Neural progenitor cell (in vitro differentiated cells): ENCODE data around the gene RDM1. TPM values are rescaled to one million over a fixed set of nuclear protein-coding genes. Genes with fewer than 3 reads are reported as not detected.

Experiments used
- DNase-seq: peaks from one replicate; pipeline ENCODE4 v3.0.0-alpha.2; 2016; ENCODE audit warnings: low spot score
- H2AFZ ChIP-seq: fragments of 200-600 bp; sonication (generic); replicated peaks from 2 replicates; pipeline ENCODE4 v1.6.1; 2016; ENCODE audit warnings: antibody characterized with exemption
- H3F3A ChIP-seq: fragments of 200-600 bp; sonication (generic); 2 replicates; pipeline ENCODE4 v1.6.1; 2016; ENCODE audit warnings: antibody characterized with exemption, low read depth
- H3K27ac ChIP-seq: fragments of 200-600 bp; sonication (generic); 2 replicates; pipeline ENCODE4 v1.5.1; 2016; ENCODE audit warnings: mild to moderate bottlenecking
- H3K27me3 ChIP-seq: fragments of 200-600 bp; sonication (generic); 2 replicates; pipeline ENCODE4 v1.6.1; 2016; ENCODE audit warnings: mild to moderate bottlenecking, moderate library complexity
- H3K36me3 ChIP-seq: fragments of 200-600 bp; sonication (generic); 2 replicates; pipeline ENCODE4 v1.5.1; 2016
- H3K4me1 ChIP-seq: fragments of 200-600 bp; sonication (generic); 2 replicates; pipeline ENCODE4 v1.6.1; 2016; ENCODE audit warnings: mixed run types
- H3K4me2 ChIP-seq: fragments of 200-600 bp; sonication (generic); 2 replicates; pipeline ENCODE4 v1.6.1; 2016
- H3K4me3 ChIP-seq: fragments of 200-600 bp; sonication (generic); 2 replicates; pipeline ENCODE4 v1.5.1; 2016
- H3K79me2 ChIP-seq: fragments of 200-600 bp; sonication (generic); 2 replicates; pipeline ENCODE4 v1.6.1; 2016; ENCODE audit warnings: low read depth
- H3K9ac ChIP-seq: fragments of 200-600 bp; sonication (generic); 2 replicates; pipeline ENCODE4 v1.6.1; 2016
- H3K9me3 ChIP-seq: fragments of 200-600 bp; sonication (generic); 2 replicates; pipeline ENCODE4 v1.5.1; 2016; ENCODE audit warnings: low read depth
- H4K20me1 ChIP-seq: fragments of 200-600 bp; sonication (generic); 2 replicates; pipeline ENCODE4 v1.6.1; 2016; ENCODE audit warnings: low read depth
- H3K27ac Mint-ChIP-seq: 3 replicates; pipeline ENCODE4 v1.8.0; 2021; ENCODE audit warnings: mixed read lengths
- H3K27me3 Mint-ChIP-seq: 2 replicates; pipeline ENCODE4 v1.8.0; 2022; ENCODE audit warnings: low read depth, mild to moderate bottlenecking, inconsistent platforms, moderate library complexity, mixed read lengths; ENCODE audit not compliant: insufficient read depth
- H3K36me3 Mint-ChIP-seq: 3 replicates; pipeline ENCODE4 v1.8.0; 2021; ENCODE audit warnings: mixed read lengths
- H3K4me1 Mint-ChIP-seq: 3 replicates; pipeline ENCODE4 v1.8.0; 2021; ENCODE audit warnings: mixed read lengths
- H3K4me3 Mint-ChIP-seq: 3 replicates; pipeline ENCODE4 v1.8.0; 2021; ENCODE audit warnings: mild to moderate bottlenecking, moderate library complexity, mixed read lengths
- H3K9me3 Mint-ChIP-seq: 3 replicates; pipeline ENCODE4 v1.8.0; 2020; ENCODE audit warnings: mixed read lengths
- CTCF ChIP-seq: fragments of 200-600 bp; sonication (generic); IDR thresholded peaks from 2 replicates; pipeline ENCODE4 v1.5.1; 2017; ENCODE audit warnings: antibody characterized with exemption, mild to moderate bottlenecking
- EZH2 ChIP-seq: fragments of 200-600 bp; sonication (generic); IDR thresholded peaks from 2 replicates; pipeline ENCODE4 v1.6.1; 2017; ENCODE audit warnings: antibody characterized with exemption, mild to moderate bottlenecking, moderate library complexity
- EZH2phosphoT487 ChIP-seq: fragments of 200-600 bp; sonication (generic); IDR thresholded peaks from 2 replicates; pipeline ENCODE4 v1.6.1; 2017; ENCODE audit warnings: antibody characterized with exemption
- small RNA-seq: library from RNA; depleted of rRNA; stranded (forward); fragments of <200 nt; gene quantifications from one replicate; pipeline ENCODE3, GENCODE V24; 2015
- total RNA-seq: library from RNA; depleted of rRNA; stranded (reverse); fragments of >200 nt; gene quantifications from 2 replicates; pipeline ENCODE4 v1.2.3, GENCODE V29; 2015; ENCODE audit warnings: low replicate concordance

RDM1 gene
- total RNA-seq, 1 donor from 2014 or later = 28.8 TPM

DNA sequence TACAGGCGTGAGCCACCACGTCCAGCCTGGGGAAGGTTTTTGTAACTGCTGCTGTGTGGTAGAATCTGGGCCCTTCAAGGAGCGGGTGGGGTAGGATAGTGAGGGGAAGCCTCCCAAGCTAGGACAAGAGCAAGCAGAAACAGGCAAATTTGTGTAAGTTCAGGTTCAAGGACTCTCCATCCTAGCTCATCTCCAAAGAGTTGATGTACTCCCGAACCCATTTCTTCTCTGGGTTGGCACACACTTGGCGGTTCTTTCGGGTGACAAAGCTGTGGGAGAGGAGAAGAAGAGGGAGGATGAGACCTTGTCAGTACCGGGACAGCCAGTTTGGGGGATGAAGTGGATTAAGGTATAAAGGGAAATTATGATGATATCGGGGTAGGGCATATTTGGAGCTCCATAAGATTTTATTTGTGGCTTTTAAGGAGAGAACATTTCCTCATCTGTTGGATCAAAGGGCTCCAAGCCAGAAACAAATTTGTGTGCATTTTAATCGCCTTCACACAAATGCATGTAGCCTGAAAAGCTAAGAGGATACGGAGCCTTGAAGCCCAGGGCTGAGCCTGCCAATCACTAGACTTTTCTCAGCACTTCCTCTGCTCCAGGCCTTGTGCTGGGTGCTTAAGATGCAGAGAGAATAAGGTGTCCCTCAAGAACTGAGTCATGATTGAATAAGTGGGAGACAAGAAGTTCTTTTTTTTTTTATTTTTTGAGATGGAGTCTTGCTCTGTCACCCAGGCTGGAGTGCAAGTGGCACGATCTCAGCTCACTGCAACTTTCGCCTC lies 58.2 kb downstream of the RDM1 start:
- H4K20me1 ChIP-seq = no peaks in the 10 kb centered on the region
- no peak overlapping the region for H3K9ac ChIP-seq
- no peak overlapping the region for H2AFZ ChIP-seq
- peak overlapping the region; percentile 79 for H3K27ac Mint-ChIP-seq
- H3K4me1 ChIP-seq = no peaks in the 10 kb centered on the region
- no peaks in the 10 kb centered on the region for H3K79me2 ChIP-seq
- TF ChIP-seq EZH2 (no peak), CTCF (no peak), EZH2phosphoT487 (no peak)
- H3K9me3 Mint-ChIP-seq = no peaks in the 10 kb centered on the region
- H3K27ac ChIP-seq = no peak overlapping the region
- no peaks in the 10 kb centered on the region for H3K9me3 ChIP-seq
- no peaks in the 10 kb centered on the region for H3K27me3 ChIP-seq
- no peak overlapping the region for H3K4me2 ChIP-seq
- H3F3A ChIP-seq = no peaks in the 10 kb centered on the region
- no peak for DNase-seq
- H3K36me3 ChIP-seq = no peaks in the 10 kb centered on the region
- H3K4me3 Mint-ChIP-seq = no peak overlapping the region
- H3K4me1 Mint-ChIP-seq = no peaks in the 10 kb centered on the region
- no peaks in the 10 kb centered on the region for H3K36me3 Mint-ChIP-seq
- no peak overlapping the region for H3K4me3 ChIP-seq
- no peaks in the 10 kb centered on the region for H3K27me3 Mint-ChIP-seq

DNA sequence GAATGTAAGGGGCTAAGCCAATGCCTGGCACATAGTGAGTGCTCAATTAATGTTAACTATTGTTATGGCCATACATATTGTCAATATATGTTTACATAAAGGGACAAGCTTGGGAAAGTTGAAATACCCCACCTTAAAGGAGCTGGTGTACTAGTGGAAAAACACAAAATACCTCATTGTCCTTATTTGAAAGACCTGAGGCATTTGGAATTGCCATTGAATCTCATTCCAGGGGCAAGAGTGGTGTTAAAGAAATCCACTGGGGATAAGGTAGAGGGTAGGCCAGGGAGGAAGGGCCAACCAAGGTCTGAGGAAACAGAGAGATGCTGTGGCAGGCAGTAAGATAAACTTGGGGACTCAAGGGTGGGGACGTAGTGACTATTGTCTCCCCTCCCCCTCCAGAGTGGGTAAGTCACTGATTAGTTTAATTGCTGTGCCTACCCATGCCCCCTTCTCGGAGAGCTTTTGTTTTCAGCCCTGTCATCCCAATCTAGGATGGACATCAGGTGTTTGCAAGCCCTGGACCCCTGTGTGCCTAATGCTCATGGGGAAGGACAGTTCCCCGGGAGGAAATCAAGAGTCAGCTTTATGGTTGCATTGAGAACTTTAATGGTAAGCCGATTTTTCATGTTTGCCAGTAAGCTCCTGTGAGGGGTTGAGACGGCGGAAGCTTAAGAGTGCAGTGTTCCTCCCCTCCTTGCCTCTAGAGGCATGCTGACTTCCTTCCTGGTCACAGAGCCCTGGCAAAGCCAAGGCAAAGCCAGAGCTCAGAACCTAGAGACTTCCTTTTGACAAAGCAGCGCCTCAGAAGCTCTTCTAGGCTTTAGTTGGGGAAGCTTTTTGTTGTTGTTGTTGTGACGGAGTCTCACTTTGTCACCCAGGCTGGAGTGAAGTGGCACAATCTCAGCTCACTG lies 59.4 kb downstream of the RDM1 start:
- DNase-seq = peak; percentile 13
- Mint-ChIP-seq H3K9me3 (no peaks in the 10 kb centered on the region), H3K4me3 (no peak overlapping the region), H3K27me3 (peaks cover 3% of the 10 kb centered on the region), H3K27ac (no peak overlapping the region), H3K36me3 (no peaks in the 10 kb centered on the region), H3K4me1 (no peaks in the 10 kb centered on the region)
- no peak overlapping the region for H3K4me3 ChIP-seq
- no peaks in the 10 kb centered on the region for H3F3A ChIP-seq
- H3K36me3 ChIP-seq = no peaks in the 10 kb centered on the region
- no peak overlapping the region for H3K27ac ChIP-seq
- no peaks in the 10 kb centered on the region for H3K27me3 ChIP-seq
- H4K20me1 ChIP-seq = no peaks in the 10 kb centered on the region
- TF ChIP-seq EZH2phosphoT487 = no peak
- TF ChIP-seq CTCF = peak; percentile 11
- H3K9me3 ChIP-seq = no peaks in the 10 kb centered on the region
- no peak overlapping the region for H3K4me2 ChIP-seq
- no peaks in the 10 kb centered on the region for H3K79me2 ChIP-seq
- H3K9ac ChIP-seq = no peak overlapping the region
- H3K4me1 ChIP-seq = no peaks in the 10 kb centered on the region
- H2AFZ ChIP-seq = no peak overlapping the region

DNA sequence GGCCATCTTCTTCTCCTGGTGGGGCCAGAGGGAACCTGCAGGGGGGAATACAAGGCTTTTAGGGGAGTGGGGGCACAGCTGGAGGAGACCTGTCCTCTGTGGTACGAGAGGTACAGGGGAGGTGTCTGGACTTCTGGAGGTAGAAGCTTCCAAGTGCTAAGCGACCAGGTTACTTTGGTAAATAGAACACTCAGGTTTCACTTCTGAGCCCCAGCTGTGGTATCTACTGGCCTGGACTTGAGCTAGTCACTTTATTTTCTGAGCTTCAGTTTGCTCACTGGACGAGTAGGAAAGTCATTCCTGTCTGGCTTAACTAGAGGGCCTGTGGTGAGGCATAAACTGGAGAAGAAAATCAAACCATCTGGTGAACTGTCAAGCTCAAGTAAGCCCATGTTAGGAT lies 61.8 kb downstream of the RDM1 start, which contains the start of gene HEATR9:
HEATR9 (minus strand) TSS at position 155 of the 400 bp plus-strand sequence; CDS start at position 6, 149 bp downstream.
- H3K79me2 ChIP-seq = no peaks in the 10 kb centered on the region
- no peaks in the 10 kb centered on the region for H4K20me1 ChIP-seq
- no peak within 1 kb of the TSS for H3K27ac Mint-ChIP-seq
- no peak within 1 kb of the TSS for H3K4me3 Mint-ChIP-seq
- H3K9ac ChIP-seq = no peak within 1 kb of the TSS
- H3K36me3 Mint-ChIP-seq = no peaks in the 10 kb centered on the region
- H3K36me3 ChIP-seq = no peaks in the 10 kb centered on the region
- no peak for DNase-seq
- no peak within 1 kb of the TSS for H3K4me2 ChIP-seq
- H3K27me3 Mint-ChIP-seq = peaks cover 5% of the 10 kb centered on the region
- no peaks in the 10 kb centered on the region for H3K4me1 ChIP-seq
- H3K4me1 Mint-ChIP-seq = no peaks in the 10 kb centered on the region
- H3K4me3 ChIP-seq = no peak within 1 kb of the TSS
- no peaks in the 10 kb centered on the region for H3K9me3 Mint-ChIP-seq
- H3K27ac ChIP-seq = no peak within 1 kb of the TSS
- no peaks in the 10 kb centered on the region for H3F3A ChIP-seq
- no peak within 1 kb of the TSS for H2AFZ ChIP-seq
- no peaks in the 10 kb centered on the region for H3K27me3 ChIP-seq
- TF ChIP-seq EZH2phosphoT487 = no peak
- no peak for TF ChIP-seq EZH2
- no peak for TF ChIP-seq CTCF
- H3K9me3 ChIP-seq = no peaks in the 10 kb centered on the region

Small RNA genes within 50 kb of the gene (small RNA-seq; reads per million reads assigned to genes)
- gene RF00100 = 1,612 reads per million, percentile 99 among the genes with 10 or more reads in this experiment

Other genes starting within 250 kb of the RDM1 start
- gene RASL10B, start 199.1 kb downstream of the RDM1 start, total RNA-seq = 4.8 and 14.5 TPM in 2 replicates
- gene GAS2L2, start 177.5 kb downstream of the RDM1 start, total RNA-seq = 0.09 TPM in 1 of 2 replicates, not detected in the other
- gene C17orf50, start 169.9 kb downstream of the RDM1 start, total RNA-seq = not detected in 2 replicates
- not detected in 2 replicates for gene MMP28, start 135.1 kb downstream of the RDM1 start, total RNA-seq
- 84.8 and 90.1 TPM in 2 replicates for gene TAF15, start 121.3 kb downstream of the RDM1 start, total RNA-seq
- gene HEATR9, start 61.9 kb downstream of the RDM1 start, total RNA-seq = not detected in 2 replicates
- gene CCL5, start 50.4 kb downstream of the RDM1 start, total RNA-seq = not detected in 2 replicates
- gene LYZL6, start 12.9 kb upstream of the RDM1 start, total RNA-seq = not detected in 2 replicates
- not detected in 2 replicates for gene CCL16, start 50.7 kb upstream of the RDM1 start, total RNA-seq
- gene CCL14, start 56.0 kb upstream of the RDM1 start, total RNA-seq = not detected in 2 replicates
- gene CCL15, start 70.8 kb upstream of the RDM1 start, total RNA-seq = not detected in 2 replicates
- not detected in 2 replicates for gene CCL23, start 87.2 kb upstream of the RDM1 start, total RNA-seq
- gene CCL18, start 133.5 kb upstream of the RDM1 start, total RNA-seq = not detected in 2 replicates
- gene CCL3, start 159.4 kb upstream of the RDM1 start, total RNA-seq = not detected in 2 replicates
- gene CCL4, start 173.1 kb upstream of the RDM1 start, total RNA-seq = not detected in 2 replicates
- 3.3 TPM in 1 of 2 replicates, not detected in the other for gene TBC1D3B, start 245.9 kb upstream of the RDM1 start, total RNA-seq